ENCODE results near the gene EPS8. TPM values are rescaled to one million over a fixed set of nuclear protein-coding genes. Genes with fewer than 3 reads are reported as not detected.
"Not testable (repeated sequence)": the region's sequence is repeated elsewhere in the genome, so short reads cannot be mapped to it uniquely, and the experiment has no call there.

EPS8 gene
- total RNA-seq, 1 experiment from 2014 or later: 18.8 TPM

DNA sequence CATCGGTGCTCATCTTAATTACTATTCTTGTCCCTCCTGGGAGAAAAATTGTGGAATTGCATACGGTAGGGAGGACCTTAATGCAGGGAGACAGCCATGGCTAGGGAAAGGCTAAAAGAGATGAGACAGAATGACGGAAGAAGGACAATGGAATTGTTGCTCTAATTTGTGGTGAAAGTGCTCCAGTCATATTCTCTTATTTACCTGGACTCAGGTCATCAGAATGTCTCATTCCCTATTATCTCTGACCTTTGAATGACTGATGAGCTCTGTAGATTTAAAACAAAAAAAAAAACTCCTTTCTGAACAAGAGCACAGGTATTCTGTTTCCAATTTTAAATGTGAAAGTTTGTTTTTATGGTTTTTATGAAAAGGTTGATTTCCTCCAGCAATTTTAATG is 8.6 kb upstream of the EPS8 start:
- DNase-seq (ENCODE audit: low spot score): no peak

DNA sequence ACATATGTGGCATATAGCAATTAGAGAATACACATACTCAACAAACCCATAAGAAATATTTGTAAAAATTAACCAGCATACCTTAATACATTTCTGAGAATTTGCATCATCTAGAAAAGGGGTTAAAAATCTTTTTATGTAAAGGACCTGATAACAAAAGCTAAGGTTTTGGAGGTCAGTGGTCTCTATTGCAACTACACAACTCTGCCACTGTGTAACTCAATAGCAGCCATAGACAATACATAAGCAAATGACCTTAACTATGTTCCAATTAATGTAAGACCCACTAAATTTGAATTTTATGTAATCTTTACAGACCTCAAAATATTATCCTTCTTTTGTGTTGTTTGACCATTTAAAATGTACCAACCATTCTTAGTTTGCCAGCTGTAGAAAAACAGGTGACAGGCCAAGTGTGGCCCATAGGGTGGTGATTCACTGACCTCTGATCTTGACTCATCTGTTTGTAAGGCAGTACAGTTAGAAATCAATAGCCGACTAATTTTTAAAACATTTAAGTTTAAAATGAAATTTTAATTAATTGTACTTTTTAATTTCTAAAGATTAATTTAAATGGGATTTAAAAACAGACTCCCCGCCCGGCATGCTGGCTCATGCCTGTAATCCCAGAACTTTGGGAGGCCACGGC is 7.4 kb upstream of the EPS8 start:
- no peak for DNase-seq (ENCODE audit: low spot score)

DNA sequence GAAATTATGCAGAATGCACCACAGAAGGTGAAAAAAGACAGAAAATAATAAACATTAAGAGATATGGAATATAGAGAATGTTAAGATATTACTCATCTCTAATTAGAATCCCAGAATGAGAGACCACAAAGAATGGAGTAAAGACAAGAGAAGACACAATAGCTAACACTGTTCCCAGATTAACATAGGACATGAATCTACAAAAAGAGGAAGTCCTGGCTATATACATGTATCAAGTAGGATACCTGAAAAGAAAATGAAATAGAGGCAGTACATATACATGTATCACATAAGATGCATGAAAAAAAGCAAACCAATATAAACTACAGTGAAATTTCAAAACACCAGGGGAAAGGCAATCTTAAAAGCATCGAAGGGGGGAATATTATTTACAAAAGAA is 5.6 kb upstream of the EPS8 start:
- DNase-seq (ENCODE audit: low spot score): no peak

DNA sequence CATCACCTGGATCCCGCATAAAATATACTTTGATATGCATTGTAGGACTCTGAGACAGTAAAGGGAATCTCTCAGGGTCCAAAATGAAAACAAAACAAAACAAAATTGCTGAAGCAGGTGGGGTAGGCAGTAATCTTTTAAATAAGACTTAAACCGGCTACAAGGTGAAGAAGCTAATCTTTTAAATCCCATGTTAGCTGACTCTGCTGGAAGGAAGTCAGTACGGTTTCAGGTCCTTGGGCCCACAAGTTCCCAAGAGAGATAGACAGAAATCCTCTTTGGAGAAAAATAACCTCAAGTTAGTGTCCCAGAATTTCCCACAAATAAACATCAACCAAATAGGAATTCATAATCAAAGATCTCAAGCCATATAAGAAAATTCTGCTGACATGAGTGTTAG is 5.0 kb upstream of the EPS8 start:
- no peak for DNase-seq (ENCODE audit: low spot score)

DNA sequence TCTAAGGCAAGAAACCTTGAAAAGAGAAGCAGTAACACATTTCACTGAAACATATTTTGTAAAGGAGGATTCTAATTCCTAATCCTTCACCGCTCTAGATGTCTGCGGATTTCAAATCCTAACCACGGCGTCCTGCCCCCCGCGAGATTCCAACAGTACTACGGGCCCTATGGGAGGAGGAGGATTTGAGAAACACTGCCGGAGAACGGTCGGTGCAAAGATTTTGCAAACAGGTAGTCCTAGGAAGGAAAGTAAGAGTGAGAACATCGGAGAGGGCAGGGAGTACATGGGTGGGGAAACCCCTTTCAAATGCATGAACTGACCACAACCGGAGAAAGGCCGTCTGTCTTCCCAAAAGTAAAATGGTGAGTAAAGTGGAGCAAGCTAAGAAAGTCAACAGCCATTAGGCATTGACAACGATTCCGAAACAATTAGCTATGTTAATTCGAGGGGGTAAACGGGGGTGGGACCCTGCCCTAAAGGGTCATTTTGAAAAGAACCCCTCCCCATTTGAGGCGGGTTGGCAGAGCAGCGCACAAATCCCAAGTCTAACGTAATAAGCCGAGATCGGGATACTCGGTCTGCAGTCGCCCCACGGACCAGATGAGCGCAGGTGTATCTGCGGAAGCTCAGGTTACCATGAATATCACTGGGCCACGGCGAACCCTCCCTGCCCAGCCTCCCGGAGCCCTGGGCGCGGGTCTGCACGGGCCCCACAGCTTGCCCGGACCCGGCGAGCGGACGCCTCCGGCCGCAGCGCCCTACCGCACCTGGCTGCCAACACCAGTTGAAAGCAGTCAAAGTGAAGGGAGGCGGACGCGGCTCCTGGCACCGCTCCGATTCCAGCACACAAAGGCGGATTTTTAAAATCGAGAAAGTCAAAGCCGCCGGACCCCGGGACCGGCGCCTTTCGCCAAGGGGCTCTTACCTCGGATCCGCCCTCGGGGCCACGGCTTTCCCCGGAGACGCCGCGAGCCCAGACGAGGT is 662 bp downstream of the EPS8 start:
- DNase-seq (ENCODE audit: low spot score): peak; percentile 35

DNA sequence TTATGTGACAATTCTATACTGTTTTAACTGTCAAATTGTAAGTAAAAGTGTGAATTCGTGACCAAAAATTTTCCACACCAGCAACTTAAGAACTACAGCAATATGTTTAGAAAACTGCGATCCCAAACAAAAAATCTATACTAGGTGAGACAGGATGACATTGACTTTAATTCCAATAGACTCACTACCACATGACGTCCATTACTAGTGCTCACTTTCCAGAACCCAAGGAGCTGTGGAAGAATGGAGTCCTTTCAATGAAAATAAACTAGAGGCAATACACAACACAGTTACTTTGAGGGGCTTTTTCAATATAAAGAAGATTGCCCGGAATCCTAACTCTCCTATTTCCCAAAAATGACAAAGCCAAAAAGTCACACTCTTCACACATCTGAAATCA is 1.4 kb downstream of the EPS8 start:
- no peak for DNase-seq (ENCODE audit: low spot score)

DNA sequence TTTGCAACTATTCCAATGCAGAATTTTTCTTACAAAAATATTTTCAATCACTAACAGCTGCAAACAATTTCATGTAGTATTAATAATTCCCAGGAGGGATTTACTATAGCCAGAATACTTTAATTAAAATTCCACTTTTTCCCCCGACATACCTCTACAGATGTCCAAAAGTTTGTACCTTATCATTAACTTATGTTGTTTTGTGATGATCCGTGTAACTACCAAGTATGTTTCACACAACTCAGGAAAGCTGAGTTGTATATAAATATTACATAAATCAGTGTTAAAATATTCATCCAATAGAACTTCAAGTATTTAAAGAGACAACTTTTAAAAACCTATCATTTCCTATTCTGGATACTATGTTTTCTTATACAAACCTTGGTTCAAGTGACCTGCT is 2.4 kb downstream of the EPS8 start:
- DNase-seq (ENCODE audit: low spot score): no peak

DNA sequence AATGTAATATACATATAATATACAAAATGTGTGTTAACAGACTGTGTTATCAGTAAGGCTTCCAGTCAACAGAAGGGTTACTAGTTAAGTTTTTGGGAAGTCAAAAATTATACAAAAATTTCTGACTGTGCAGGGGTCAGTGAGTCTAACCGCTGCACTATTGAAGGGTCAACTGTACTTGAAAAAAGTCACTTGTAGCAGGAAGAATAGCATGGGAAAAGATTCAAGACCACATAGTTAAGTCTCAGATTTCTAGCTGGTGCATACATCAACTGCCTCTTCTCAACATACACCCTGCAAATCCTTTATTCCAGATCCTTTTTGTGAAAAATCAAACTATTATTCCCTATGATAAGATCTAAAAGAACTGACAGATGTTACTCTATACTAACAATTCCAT is 5.9 kb downstream of the EPS8 start:
- no peak for DNase-seq (ENCODE audit: low spot score)

DNA sequence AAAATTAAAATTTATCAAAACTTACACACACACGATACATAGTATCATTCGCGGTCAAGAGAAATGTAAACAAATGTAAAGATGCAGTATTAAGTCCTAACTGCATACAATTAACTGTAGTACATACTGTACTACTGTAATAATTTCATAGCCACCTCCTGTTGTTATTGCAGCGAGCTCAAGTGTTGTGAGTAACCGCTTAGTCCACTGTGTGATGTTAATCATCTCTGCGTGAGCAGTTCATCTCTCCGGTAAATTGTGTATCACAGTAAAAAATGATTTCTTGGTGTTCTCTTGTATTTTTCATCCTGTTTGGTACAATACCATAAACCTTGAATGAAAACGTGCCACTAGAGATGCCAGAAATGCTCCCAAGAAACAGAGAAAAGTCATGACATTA is 6.5 kb downstream of the EPS8 start:
- no peak for DNase-seq (ENCODE audit: low spot score)

DNA sequence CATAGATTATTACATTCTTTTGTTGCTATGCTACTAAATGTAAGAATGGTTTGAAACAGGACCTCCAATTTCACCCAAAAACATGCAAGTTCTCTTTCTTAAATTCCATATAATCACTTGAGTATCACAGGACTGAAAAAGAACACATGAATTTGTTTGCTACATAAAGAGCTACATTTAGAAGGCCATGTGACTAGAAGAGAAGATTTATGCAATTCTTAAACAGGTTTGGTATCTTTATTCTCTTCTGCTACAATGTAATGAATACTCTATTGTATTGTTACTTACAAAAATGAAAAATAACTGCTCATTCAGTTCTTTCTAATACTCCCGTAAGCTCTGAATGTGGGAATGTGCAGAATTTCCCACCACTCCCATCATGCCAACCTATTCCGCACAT is 9.3 kb downstream of the EPS8 start:
- DNase-seq (ENCODE audit: low spot score): no peak

DNA sequence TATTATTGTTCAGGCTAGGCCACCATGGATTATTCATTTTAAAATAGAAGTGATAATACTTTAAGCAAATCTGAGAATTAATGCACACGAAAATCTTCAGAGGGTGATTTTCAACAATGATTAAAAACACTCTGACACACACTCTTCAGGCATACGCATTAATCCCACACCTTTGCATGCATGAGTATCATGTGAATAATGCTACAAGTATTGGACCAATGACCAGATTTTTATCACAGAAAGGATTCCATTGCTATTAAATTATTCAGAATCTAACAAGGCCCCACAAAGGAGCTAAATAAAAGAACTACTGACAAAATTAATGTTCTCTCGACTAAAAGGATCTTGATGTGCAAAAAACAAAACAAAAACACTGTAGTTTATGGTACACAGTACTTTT is 11.1 kb downstream of the EPS8 start:
- DNase-seq (ENCODE audit: low spot score): no peak

DNA sequence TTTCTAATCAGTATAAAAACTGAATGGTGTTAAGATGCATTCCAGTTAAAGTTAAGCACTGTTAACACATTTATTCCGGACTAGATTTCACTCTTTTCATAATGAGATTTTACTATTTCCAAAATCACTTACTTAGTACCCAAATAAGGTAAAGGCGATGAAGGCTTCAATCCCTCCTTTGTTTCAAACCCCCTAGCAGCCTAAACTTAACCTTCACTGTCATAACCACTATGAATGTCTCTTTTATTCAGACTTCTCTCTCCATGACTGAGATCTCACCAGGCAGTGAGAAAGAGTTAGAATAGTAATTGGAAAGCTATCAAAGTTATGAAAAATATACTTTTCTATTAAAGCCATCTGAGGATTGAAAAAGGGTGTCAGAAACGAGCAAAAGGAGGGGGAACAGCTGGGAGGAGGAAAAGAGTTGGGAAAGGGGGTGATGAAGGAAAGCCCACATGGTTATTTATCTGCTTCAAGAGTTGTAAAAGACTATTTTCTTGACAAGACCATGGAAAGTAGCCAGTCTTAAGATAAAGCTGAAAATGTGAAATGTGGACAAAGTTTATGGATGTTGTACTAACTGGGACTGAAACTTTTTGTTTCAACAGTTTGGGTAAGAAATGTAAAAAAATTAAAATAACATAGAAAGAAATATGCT is 11.7 kb downstream of the EPS8 start:
- DNase-seq (ENCODE audit: low spot score): no peak

DNA sequence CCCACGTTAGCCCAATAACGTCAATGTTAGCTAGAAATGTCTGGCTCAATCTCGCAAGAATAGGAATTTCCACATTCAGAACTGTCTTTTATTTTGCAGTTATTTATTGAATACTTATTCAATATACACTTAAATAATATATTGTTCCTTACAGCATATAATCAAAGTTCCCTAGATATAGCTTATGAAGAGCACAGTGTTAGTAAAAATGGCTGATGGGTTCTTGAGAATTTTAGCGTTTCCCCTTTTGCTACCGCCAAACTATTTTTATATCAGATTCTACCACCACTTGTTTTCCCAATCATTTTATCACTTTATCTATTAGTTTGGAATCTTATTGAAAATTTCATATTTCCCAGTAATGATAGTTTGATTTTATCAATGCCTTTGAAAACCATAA is 12.7 kb downstream of the EPS8 start:
- no peak for DNase-seq (ENCODE audit: low spot score)

DNA sequence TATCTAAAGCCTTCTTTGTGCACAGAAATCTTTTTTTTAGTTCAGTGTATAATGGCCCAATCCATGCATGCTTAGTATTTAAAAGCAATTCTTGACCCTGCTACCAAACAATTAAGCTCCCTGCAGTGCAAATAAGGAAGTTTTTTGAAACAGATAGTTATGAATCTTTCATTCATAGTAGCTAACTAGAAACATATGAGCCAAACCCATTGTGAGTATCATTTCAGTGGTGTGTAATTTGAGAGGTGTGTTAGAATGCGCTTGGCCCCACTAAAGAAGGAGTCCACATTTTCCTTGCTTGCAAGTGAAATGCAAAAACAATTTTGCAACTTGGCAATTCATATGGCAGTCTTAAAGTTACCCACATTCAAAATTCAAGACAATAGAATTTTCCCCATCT is 14.4 kb downstream of the EPS8 start:
- no peak for DNase-seq (ENCODE audit: low spot score)

DNA sequence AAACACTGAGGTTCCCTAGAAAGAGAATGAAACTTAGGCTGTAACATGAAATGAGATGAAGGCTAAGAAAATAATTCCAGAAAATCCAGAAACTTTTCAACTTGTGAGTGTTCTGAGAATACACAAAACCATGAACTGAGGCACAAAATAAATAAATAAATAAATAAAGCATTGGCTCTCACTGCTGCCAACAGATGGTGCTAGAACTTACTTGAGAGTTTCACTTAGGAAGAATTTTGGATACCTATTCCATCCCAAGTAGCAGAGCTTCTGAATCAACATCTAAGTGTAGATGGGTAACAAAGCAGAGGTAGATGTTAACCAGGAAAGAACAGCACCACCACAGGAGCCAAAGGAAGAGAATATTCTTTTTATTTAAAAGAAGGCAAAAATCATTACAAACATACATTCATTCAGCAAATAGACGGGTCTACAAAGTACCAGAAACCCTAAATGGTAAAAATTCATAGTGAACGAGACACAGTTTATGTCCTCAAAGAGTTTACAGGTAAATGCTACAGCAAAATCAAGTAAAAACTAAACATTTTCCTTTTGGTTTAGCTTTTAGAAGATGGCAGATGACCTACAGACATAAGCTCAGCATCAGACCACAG is 16.7 kb downstream of the EPS8 start:
- DNase-seq (ENCODE audit: low spot score): peak; percentile 38

DNA sequence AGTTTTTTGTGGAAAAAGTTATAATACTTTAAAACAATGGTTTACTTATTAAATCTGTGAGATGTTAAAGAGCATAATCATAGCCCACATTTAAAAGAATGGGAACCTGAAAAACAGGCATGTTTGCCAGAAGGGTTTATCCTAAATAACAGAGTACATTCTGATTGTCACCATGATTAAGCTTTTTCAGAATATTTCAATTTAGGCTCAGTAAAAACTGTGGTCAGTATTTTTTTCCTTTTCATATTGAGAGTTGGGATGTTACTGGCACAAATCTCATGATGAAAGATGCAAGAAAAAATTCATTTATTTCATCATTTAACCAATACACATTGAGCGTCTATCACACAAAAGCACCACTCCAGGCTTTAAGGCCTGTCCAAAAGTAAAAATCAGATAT is 18.6 kb downstream of the EPS8 start:
- no peak for DNase-seq (ENCODE audit: low spot score)

DNA sequence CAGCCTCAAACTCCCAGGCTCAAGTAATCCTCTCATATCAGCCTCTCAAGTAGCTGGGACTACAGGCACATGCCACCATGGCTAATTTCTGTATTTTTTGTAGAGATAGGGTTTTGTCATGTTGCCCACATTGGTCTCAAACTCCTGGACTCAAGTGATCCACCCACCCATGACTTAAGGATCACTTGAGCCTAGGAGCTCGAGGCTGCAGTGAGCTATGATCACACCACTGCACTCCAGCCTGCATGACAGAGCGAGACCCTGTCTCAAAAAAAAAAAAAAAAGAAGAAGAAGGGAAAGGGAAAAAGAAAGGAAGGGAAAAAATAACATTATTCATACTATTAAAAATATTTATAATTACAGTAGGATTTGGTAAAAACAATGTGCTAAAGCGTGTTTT is 19.2 kb downstream of the EPS8 start:
- DNase-seq (ENCODE audit: low spot score): no peak

DNA sequence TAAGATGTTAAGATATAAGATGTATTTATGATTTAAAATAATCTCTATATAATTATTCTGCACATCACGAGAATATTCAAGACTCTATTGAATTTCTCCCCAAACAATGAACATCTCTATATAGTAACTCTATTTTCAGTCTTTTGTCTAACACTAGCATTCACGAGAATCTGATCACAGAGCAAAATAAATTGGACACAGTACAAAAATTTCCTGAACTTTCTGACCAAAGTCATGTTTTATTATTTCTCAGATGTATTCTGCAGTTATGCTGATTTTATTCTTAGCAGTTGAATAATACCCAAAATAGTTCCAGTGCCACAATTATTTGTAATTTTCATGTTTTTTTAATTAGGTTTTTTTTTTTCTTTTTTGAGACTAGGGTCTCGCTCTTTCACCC is 19.6 kb downstream of the EPS8 start:
- no peak for DNase-seq (ENCODE audit: low spot score)

DNA sequence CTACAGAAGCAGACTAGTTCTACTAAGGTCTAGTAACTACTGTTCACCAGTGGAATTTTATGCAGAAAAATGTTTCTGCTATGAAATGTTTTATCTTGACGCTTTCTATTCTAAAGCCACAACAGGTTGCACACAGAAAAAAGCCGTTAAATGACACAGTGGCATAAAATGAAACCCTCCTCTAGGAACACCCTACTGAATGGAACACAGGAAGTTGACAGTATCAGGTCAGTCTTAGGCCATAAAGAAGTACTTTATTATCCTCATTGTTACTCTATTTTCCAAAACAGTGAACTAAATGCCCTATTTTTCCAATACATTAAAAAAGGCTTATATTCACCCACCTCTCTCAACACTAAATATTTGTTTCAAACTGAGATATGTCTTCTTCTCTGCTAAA is 21.9 kb downstream of the EPS8 start:
- no peak for DNase-seq (ENCODE audit: low spot score)

DNA sequence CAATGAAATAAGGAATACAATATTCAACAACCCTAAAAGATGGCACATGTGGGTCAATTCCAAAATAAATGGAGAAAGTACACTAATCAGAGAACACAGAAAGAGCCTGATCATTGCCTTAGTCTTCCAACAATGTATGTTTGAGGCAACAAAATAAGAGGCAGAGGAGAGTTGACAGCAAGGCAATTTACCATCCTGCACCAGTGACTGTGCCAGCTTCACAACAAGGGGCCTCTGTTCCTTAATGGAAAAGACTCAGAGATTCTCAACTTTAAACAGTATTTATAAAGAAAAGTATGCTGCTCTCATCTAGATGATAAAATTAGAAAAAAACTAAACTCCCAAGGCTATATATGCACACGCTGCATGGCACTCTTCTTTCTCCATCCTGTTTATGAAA is 25.9 kb downstream of the EPS8 start:
- DNase-seq (ENCODE audit: low spot score): no peak

DNA sequence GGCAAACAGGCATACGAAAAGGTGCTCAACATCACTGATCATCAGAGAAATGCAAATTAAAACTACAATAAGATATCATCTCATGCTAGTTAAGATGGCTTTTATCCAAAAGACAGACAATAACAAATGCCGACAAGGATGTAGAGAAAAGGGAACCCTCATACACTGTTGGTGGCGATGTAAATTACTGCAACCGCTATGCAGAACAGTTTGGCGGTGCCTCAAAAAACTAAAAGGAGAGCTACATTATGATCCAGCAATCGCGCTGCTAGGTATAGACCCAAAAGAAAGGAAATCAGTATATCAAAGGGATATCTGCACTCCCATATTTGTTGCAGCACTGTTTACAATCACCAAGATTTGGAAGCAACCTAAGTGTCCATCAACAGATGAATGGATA is 27.0 kb downstream of the EPS8 start:
- DNase-seq (ENCODE audit: low spot score): not testable (repeated sequence)

DNA sequence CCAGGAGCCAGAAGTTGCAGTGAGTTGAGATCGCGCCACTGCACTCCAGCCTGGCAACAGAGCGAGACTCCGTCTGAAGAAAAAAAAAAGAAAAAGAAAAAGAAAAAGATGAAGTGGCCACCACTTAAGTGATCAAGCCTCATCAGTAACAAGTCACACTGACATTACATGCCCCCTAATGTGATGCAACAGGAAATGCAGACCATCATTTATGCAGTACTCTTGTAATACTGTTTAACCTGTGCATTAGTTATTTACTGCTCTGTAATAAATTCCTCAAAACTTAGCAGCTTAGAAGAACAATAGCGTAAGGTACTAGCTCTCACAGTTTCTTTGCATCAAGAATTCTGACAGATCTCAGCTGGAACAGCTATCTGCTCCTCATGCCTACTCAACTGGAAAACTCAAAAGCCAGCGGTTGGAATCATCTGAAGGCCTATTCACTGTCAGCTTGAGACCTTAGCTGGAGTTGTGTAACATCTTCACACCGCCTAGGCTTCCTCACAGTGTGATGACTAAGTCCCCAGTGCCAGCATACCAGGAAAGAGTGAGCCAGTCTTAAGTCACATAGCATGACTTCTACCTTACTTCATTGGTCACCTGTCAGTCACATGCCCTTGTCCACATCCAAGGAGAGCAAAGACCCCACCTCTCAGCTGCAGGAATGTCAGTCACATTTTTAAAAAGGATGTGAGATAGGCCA is 31.5 kb downstream of the EPS8 start:
- peak; percentile 73 for DNase-seq (ENCODE audit: low spot score)

All from H4 (cell line).